ENCODE data around the gene TMEM97. TPM values are rescaled to one million over a fixed set of nuclear protein-coding genes. Genes with fewer than 3 reads are reported as not detected.
"Not testable (repeated sequence)": the region's sequence is repeated elsewhere in the genome, so short reads cannot be mapped to it uniquely, and the experiment has no call there.

TMEM97 gene
- total RNA-seq: 1 to 10 TPM; 3.4 to 7.2 (median 5.1) TPM
- 5.3 TPM for total RNA-seq (2013)
- 2.6 to 61.8 (median 6.1) reads per million in 29 experiments for total RNA-seq

GRCh38 chr17:28318759-28319597 is at the start of gene TMEM97:
TMEM97 (plus strand) TSS chr17:28319200; CDS start chr17:28319240, 40 bp downstream.
- ChIA-PET CTCF (interaction anchor here (0.7 to 3.5 kb wide), 4 partner anchors 16 to 514 kb away, joined by 3 to 15 read pairs (median 4); partner anchors contain the start of genes TNFAIP1 (in 2 of the 2) and IFT20 (in 1 of the 2)), POLR2A (interaction anchor here (0.6 to 1.5 kb wide), 3 partner anchors 17 to 1552 kb away, joined by 4 to 11 read pairs (median 5); partner anchors contain the start of genes TNFAIP1 (in 2 of the 2) and IFT20 (in 1 of the 2))
- ATAC-seq (replicated peaks in 1 of 4) (peak; percentile 98 to 99 (median 99)), DNase-seq (peak; percentile 83 to 97 (median 93))
- Histone ChIP-seq H3K27me3 (replicated peaks in 1 of 2; ENCODE audit: control insufficient read depth in 2 of 2, extremely low read depth in 1 of 2, insufficient read depth in 2 of 2, low read length in 1 of 2) (peaks cover 0 to 4% of the 10 kb centered on the region in 2 experiments), H3K27ac (ENCODE audit: low read length) (no peak within 1 kb of the TSS), H3K4me3 (ENCODE audit: control insufficient read depth in 1 of 2, extremely low read depth in 1 of 2, low read length in 1 of 2) (peak within 1 kb of the TSS; percentile 76 to 78), H3K36me3 (ENCODE audit: control insufficient read depth in 2 of 2, extremely low read depth in 1 of 2, insufficient read depth in 1 of 2, low read length in 1 of 2) (no peaks in the 10 kb centered on the region), H3K4me1 (ENCODE audit: control insufficient read depth in 1 of 2, extremely low read depth in 1 of 2, insufficient read depth in 2 of 2, low read length in 2 of 2) (peaks cover 4 to 19% of the 10 kb centered on the region in 2 experiments), H3K9me3 (no peaks in the 10 kb centered on the region)
- H3K9me3 Mint-ChIP-seq: no peaks in the 10 kb centered on the region
- under 1% methylated on average over 60 of the region's 72 CpGs for WGBS (ENCODE audit: insufficient coverage)
- peak within 1 kb of the TSS in 1 of 2 donors; percentile 61 for H3K27ac Mint-ChIP-seq
- H3K4me1 Mint-ChIP-seq: peaks cover 21 to 31% (median 28%) of the 10 kb centered on the region in 3 donors
- peaks cover 0 to 4% of the 10 kb centered on the region in 2 donors for H3K27me3 Mint-ChIP-seq
- peak within 1 kb of the TSS; percentile 79 to 89 (median 88) for H3K4me3 Mint-ChIP-seq
- no peaks in the 10 kb centered on the region for H3K36me3 Mint-ChIP-seq

DNA sequence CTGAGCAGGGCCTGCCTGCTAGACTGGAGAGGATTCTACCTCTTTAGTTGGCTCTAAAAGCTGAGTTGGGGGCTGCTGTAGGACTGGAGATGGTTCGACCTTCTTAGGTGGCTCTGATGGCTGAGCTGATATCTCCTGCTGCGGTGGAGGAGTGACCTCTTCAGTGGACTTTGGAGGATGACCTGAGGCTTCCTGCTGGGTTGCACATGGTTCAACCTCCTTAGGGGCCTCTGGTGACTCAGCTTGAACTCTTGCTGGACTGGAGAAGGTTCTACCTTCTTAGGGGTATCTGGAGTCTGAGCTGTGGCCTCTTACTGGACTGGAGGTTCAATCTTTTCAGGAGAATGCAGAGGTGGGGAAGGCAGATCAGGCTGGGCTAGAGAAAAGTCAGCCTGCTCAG is 48.9 kb upstream of the TMEM97 start:
- H3K9me3 ChIP-seq: no peaks in the 10 kb centered on the region
- H3K27ac ChIP-seq (ENCODE audit: low read length): no peak overlapping the region
- WGBS (ENCODE audit: insufficient coverage): 75% methylated on average over 2 of the region's 2 CpGs
- no peaks in the 10 kb centered on the region for H3K36me3 Mint-ChIP-seq
- no peak overlapping the region for H3K4me3 Mint-ChIP-seq
- DNase-seq (no peak), ATAC-seq (replicated peaks in 1 of 4) (no peak)
- no peaks in the 10 kb centered on the region for H3K4me1 ChIP-seq (ENCODE audit: control insufficient read depth in 1 of 2, extremely low read depth in 1 of 2, insufficient read depth in 2 of 2, low read length in 2 of 2)
- ChIA-PET POLR2A (no interaction called here), CTCF (no interaction called here)
- H3K27me3 ChIP-seq (replicated peaks in 1 of 2; ENCODE audit: control insufficient read depth in 2 of 2, extremely low read depth in 1 of 2, insufficient read depth in 2 of 2, low read length in 1 of 2): peaks cover 2 to 39% of the 10 kb centered on the region in 2 experiments
- peaks cover 0 to 6% (median 3%) of the 10 kb centered on the region in 3 donors for H3K4me1 Mint-ChIP-seq
- no peak overlapping the region for H3K4me3 ChIP-seq (ENCODE audit: control insufficient read depth in 1 of 2, extremely low read depth in 1 of 2, low read length in 1 of 2)
- H3K27me3 Mint-ChIP-seq: peaks cover 32 to 41% of the 10 kb centered on the region in 2 donors
- no peaks in the 10 kb centered on the region for H3K9me3 Mint-ChIP-seq
- no peaks in the 10 kb centered on the region for H3K36me3 ChIP-seq (ENCODE audit: control insufficient read depth in 2 of 2, extremely low read depth in 1 of 2, insufficient read depth in 1 of 2, low read length in 1 of 2)
- no peak overlapping the region for H3K27ac Mint-ChIP-seq

GRCh38 chr17:28270926-28271325 is 48.1 kb upstream of the TMEM97 start:
- Histone ChIP-seq H3K9me3 (no peaks in the 10 kb centered on the region), H3K27me3 (replicated peaks in 1 of 2; ENCODE audit: control insufficient read depth in 2 of 2, extremely low read depth in 1 of 2, insufficient read depth in 2 of 2, low read length in 1 of 2) (peaks cover 2 to 39% of the 10 kb centered on the region in 2 experiments), H3K36me3 (ENCODE audit: control insufficient read depth in 2 of 2, extremely low read depth in 1 of 2, insufficient read depth in 1 of 2, low read length in 1 of 2) (no peaks in the 10 kb centered on the region), H3K4me3 (ENCODE audit: control insufficient read depth in 1 of 2, extremely low read depth in 1 of 2, low read length in 1 of 2) (no peak overlapping the region), H3K27ac (ENCODE audit: low read length) (no peak overlapping the region), H3K4me1 (ENCODE audit: control insufficient read depth in 1 of 2, extremely low read depth in 1 of 2, insufficient read depth in 2 of 2, low read length in 2 of 2) (no peaks in the 10 kb centered on the region)
- CTCF ChIA-PET: no interaction called here
- no CpG with 5 or more reads among the region's 1 CpG for WGBS (ENCODE audit: insufficient coverage)
- Mint-ChIP-seq H3K9me3 (no peaks in the 10 kb centered on the region), H3K4me1 (peaks cover 0 to 7% (median 4%) of the 10 kb centered on the region in 3 donors), H3K27me3 (peaks cover 37 to 43% of the 10 kb centered on the region in 2 donors), H3K4me3 (no peak overlapping the region), H3K27ac (no peak overlapping the region), H3K36me3 (no peaks in the 10 kb centered on the region)
- ATAC-seq (replicated peaks in 1 of 4) (no peak), DNase-seq (no peak)
- POLR2A ChIA-PET: no interaction called here

DNA sequence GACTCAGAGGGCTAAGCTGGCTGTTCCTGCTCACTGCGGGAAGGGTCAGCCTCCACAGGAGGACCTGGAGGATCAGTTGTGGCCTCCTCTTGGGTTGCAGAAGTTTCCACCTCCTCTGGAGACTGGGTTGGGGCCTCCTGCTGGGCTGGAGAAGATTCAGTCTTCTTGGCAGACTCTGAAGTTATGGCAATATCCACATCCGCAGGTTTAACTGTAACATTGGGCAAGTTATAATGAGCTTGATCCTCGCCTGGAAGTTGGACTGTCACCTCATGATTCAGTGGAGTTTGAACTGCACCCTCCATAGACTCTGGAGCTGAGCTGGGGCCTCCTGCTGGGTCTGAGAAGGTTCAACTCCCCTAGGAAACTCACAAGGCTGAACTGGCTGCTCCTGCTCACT is 47.6 kb upstream of the TMEM97 start:
- H3K27me3 ChIP-seq (replicated peaks in 1 of 2; ENCODE audit: control insufficient read depth in 2 of 2, extremely low read depth in 1 of 2, insufficient read depth in 2 of 2, low read length in 1 of 2): peaks cover 3 to 44% of the 10 kb centered on the region in 2 experiments
- H3K27ac Mint-ChIP-seq: no peak overlapping the region
- no peak overlapping the region for H3K27ac ChIP-seq (ENCODE audit: low read length)
- H3K36me3 Mint-ChIP-seq: no peaks in the 10 kb centered on the region
- no peaks in the 10 kb centered on the region for H3K9me3 ChIP-seq
- no peak overlapping the region for H3K4me3 Mint-ChIP-seq
- ChIA-PET POLR2A (no interaction called here), CTCF (no interaction called here)
- peaks cover 0 to 7% (median 4%) of the 10 kb centered on the region in 3 donors for H3K4me1 Mint-ChIP-seq
- no peaks in the 10 kb centered on the region for H3K4me1 ChIP-seq (ENCODE audit: control insufficient read depth in 1 of 2, extremely low read depth in 1 of 2, insufficient read depth in 2 of 2, low read length in 2 of 2)
- no peaks in the 10 kb centered on the region for H3K9me3 Mint-ChIP-seq
- ATAC-seq (replicated peaks in 1 of 4) (no peak), DNase-seq (no peak)
- peaks cover 42 to 43% of the 10 kb centered on the region in 2 donors for H3K27me3 Mint-ChIP-seq
- no peak overlapping the region for H3K4me3 ChIP-seq (ENCODE audit: control insufficient read depth in 1 of 2, extremely low read depth in 1 of 2, low read length in 1 of 2)
- WGBS (ENCODE audit: insufficient coverage): 87% methylated on average over 3 of the region's 3 CpGs
- H3K36me3 ChIP-seq (ENCODE audit: control insufficient read depth in 2 of 2, extremely low read depth in 1 of 2, insufficient read depth in 1 of 2, low read length in 1 of 2): no peaks in the 10 kb centered on the region

- CTCF ChIA-PET: no interaction called here
- no peaks in the 10 kb centered on the region for H3K36me3 ChIP-seq (ENCODE audit: control insufficient read depth in 2 of 2, extremely low read depth in 1 of 2, insufficient read depth in 1 of 2, low read length in 1 of 2)
- WGBS (ENCODE audit: insufficient coverage): no CpG with 5 or more reads among the region's 2 CpGs
These were observed 46.8 kb upstream of the TMEM97 start for GRCh38 chr17:28272166-28272565.

GRCh38 chr17:28273341-28273740 is 45.7 kb upstream of the TMEM97 start:
- Mint-ChIP-seq H3K4me1 (peaks cover 11 to 22% (median 12%) of the 10 kb centered on the region in 3 donors), H3K27me3 (peaks cover 43 to 47% of the 10 kb centered on the region in 2 donors)
- ATAC-seq (replicated peaks in 1 of 4); H3K9me3 Mint-ChIP-seq; H3K36me3 ChIP-seq (ENCODE audit: control insufficient read depth in 2 of 2, extremely low read depth in 1 of 2, insufficient read depth in 1 of 2, low read length in 1 of 2); DNase-seq; CTCF ChIA-PET; H3K36me3 Mint-ChIP-seq; H3K9me3 ChIP-seq; H3K4me3 Mint-ChIP-seq; H3K27ac ChIP-seq (ENCODE audit: low read length); H3K4me1 ChIP-seq (ENCODE audit: control insufficient read depth in 1 of 2, extremely low read depth in 1 of 2, insufficient read depth in 2 of 2, low read length in 2 of 2); POLR2A ChIA-PET; H3K4me3 ChIP-seq (ENCODE audit: control insufficient read depth in 1 of 2, extremely low read depth in 1 of 2, low read length in 1 of 2); H3K27ac Mint-ChIP-seq: not testable (repeated sequence)
- H3K27me3 ChIP-seq (replicated peaks in 1 of 2; ENCODE audit: control insufficient read depth in 2 of 2, extremely low read depth in 1 of 2, insufficient read depth in 2 of 2, low read length in 1 of 2): peaks cover 3 to 53% of the 10 kb centered on the region in 2 experiments
- no CpG with 5 or more reads among the region's 5 CpGs for WGBS (ENCODE audit: insufficient coverage)

More at GRCh38 chr17:28272166-28272565, 46.8 kb upstream of the TMEM97 start:
- no peak overlapping the region for H3K4me3 ChIP-seq (ENCODE audit: control insufficient read depth in 1 of 2, extremely low read depth in 1 of 2, low read length in 1 of 2)
- DNase-seq (no peak), ATAC-seq (replicated peaks in 1 of 4) (no peak)
- H3K9me3 ChIP-seq: no peaks in the 10 kb centered on the region
- Mint-ChIP-seq H3K4me3 (no peak overlapping the region), H3K27me3 (peaks cover 43 to 44% of the 10 kb centered on the region in 2 donors), H3K27ac (no peak overlapping the region), H3K9me3 (no peaks in the 10 kb centered on the region), H3K4me1 (peaks cover under 1 to 11% (median 4%) of the 10 kb centered on the region in 3 donors), H3K36me3 (no peaks in the 10 kb centered on the region)
- POLR2A ChIA-PET: no interaction called here
- H3K27me3 ChIP-seq (replicated peaks in 1 of 2; ENCODE audit: control insufficient read depth in 2 of 2, extremely low read depth in 1 of 2, insufficient read depth in 2 of 2, low read length in 1 of 2): peaks cover 3 to 52% of the 10 kb centered on the region in 2 experiments
- H3K27ac ChIP-seq (ENCODE audit: low read length): no peak overlapping the region
- no peaks in the 10 kb centered on the region for H3K4me1 ChIP-seq (ENCODE audit: control insufficient read depth in 1 of 2, extremely low read depth in 1 of 2, insufficient read depth in 2 of 2, low read length in 2 of 2)

Data from T-cell (primary cell).